Endometrial microvascular endothelial cells (primary cell): Measurements from ENCODE around the gene CCL1. TPM values are rescaled to one million over a fixed set of nuclear protein-coding genes. Genes with fewer than 3 reads are reported as not detected.
"Not testable (repeated sequence)": the region's sequence is repeated elsewhere in the genome, so short reads cannot be mapped to it uniquely, and the experiment has no call there.

Experiments used
- in situ Hi-C: cut with HindIII; loops from 2 replicates; pipeline ENCODE4 v1.10.0; 2017; ENCODE audit warnings: low sequenced_read_pairs, low pct_unique_long_range_greater_than_20kb; ENCODE audit errors: inconsistent ontology term
- total RNA-seq: library from RNA; depleted of rRNA; stranded (reverse); fragments of >200 nt; gene quantifications from one replicate; pipeline ENCODE4 v1.2.3, GENCODE V29; 2015; ENCODE audit errors: inconsistent ontology term

CCL1 gene
- total RNA-seq, 1 donor from 2014 or later: not detected

GRCh38 chr17:34366010-34366409, 3.0 kb upstream of the CCL1 start:
- in situ Hi-C loops: no loop called here

GRCh38 chr17:34365340-34365739, 2.3 kb upstream of the CCL1 start:
- in situ Hi-C loops: no loop called here

GRCh38 chr17:34364751-34365150, 1.7 kb upstream of the CCL1 start:
- in situ Hi-C loops: no loop called here

GRCh38 chr17:34361478-34362061, 1.5 kb downstream of the CCL1 start:
- in situ Hi-C loops: no loop called here

- in situ Hi-C loops: no loop called here
These were observed 2.3 kb downstream of the CCL1 start for GRCh38 chr17:34360601-34361270.

- in situ Hi-C loops: no loop called here
These were observed 4.4 kb downstream of the CCL1 start for GRCh38 chr17:34358631-34359030.

- in situ Hi-C loops: no loop called here
These were observed 5.6 kb downstream of the CCL1 start for GRCh38 chr17:34357398-34357797.

GRCh38 chr17:34356194-34356593, 6.8 kb downstream of the CCL1 start, which contains the start of gene CCL13:
Gene CCL13 (plus strand): TSS chr17:34356480. CDS start chr17:34356527, 47 bp downstream.
- in situ Hi-C loops: no loop called here

GRCh38 chr17:34354637-34355036, 8.4 kb downstream of the CCL1 start:
- in situ Hi-C loops: no loop called here

GRCh38 chr17:34352191-34352590, 10.8 kb downstream of the CCL1 start:
- in situ Hi-C loops: no loop called here

GRCh38 chr17:34351096-34351495, 11.9 kb downstream of the CCL1 start:
- in situ Hi-C loops: no loop called here

- in situ Hi-C loops: no loop called here
These were observed 13.3 kb downstream of the CCL1 start for GRCh38 chr17:34349751-34350150.

GRCh38 chr17:34347063-34347462, 16.0 kb downstream of the CCL1 start:
- in situ Hi-C loops: no loop called here

GRCh38 chr17:34341916-34342315, 21.1 kb downstream of the CCL1 start:
- in situ Hi-C loops: no loop called here

GRCh38 chr17:34339138-34339770, 23.8 kb downstream of the CCL1 start:
- in situ Hi-C loops: no loop called here

GRCh38 chr17:34337701-34338100, 25.3 kb downstream of the CCL1 start:
- in situ Hi-C loops: no loop called here

GRCh38 chr17:34327580-34327979, 35.5 kb downstream of the CCL1 start:
- in situ Hi-C loops: not testable (repeated sequence)

- in situ Hi-C loops: no loop called here
These were observed 41.1 kb downstream of the CCL1 start for GRCh38 chr17:34321964-34322363.

GRCh38 chr17:34319039-34319483, 44.0 kb downstream of the CCL1 start, which contains the start of gene CCL8:
Gene CCL8 (plus strand): TSS chr17:34319435. CDS start chr17:34319502, 67 bp downstream.
- in situ Hi-C loops: no loop called here

- in situ Hi-C loops: no loop called here
These were observed 44.6 kb downstream of the CCL1 start for GRCh38 chr17:34318474-34318873.
